SJCRH30 (cell line): Measurements from ENCODE around the gene RPRD1A. TPM values are rescaled to one million over a fixed set of nuclear protein-coding genes. Genes with fewer than 3 reads are reported as not detected.

Experiments used
- DNase-seq, 2 experiments: peaks; one replicate each; pipeline ENCODE4 v3.0.0-alpha.2; 2015 to 2020
- H3K27ac ChIP-seq: fragments of 250-450 bp; sonication (Bioruptor Pico); 2 replicates; pipeline ENCODE4 v1.5.1; 2020; ENCODE audit warnings: mild to moderate bottlenecking, moderate library complexity
- H3K27me3 ChIP-seq: fragments of 250-450 bp; sonication (Bioruptor Pico); 2 replicates; pipeline ENCODE4 v1.5.1; 2020; ENCODE audit warnings: mild to moderate bottlenecking, moderate library complexity
- H3K36me3 ChIP-seq: fragments of 250-450 bp; sonication (Bioruptor Pico); 2 replicates; pipeline ENCODE4 v1.5.1; 2020; ENCODE audit warnings: mild to moderate bottlenecking, moderate library complexity
- H3K4me1 ChIP-seq: fragments of 250-450 bp; sonication (Bioruptor Pico); 2 replicates; pipeline ENCODE4 v1.5.1; 2020; ENCODE audit warnings: mild to moderate bottlenecking, moderate library complexity
- H3K4me3 ChIP-seq: fragments of 250-450 bp; sonication (Bioruptor Pico); 2 replicates; pipeline ENCODE4 v1.5.1; 2020; ENCODE audit warnings: mild to moderate bottlenecking, moderate library complexity
- H3K9me3 ChIP-seq: fragments of 250-450 bp; sonication (Bioruptor Pico); replicated peaks from 2 replicates; pipeline ENCODE4 v1.5.1; 2020; ENCODE audit warnings: mild to moderate bottlenecking, moderate library complexity
- total RNA-seq: library from RNA; depleted of rRNA; stranded (reverse); fragments of >200 nt; shearing (Covaris generic); gene quantifications from 2 replicates; pipeline ENCODE4 v1.2.3, GENCODE V29; 2014; rRNA removed

The RPRD1A gene
- total RNA-seq, 1 experiment from 2014 or later = 37.0 TPM

DNA sequence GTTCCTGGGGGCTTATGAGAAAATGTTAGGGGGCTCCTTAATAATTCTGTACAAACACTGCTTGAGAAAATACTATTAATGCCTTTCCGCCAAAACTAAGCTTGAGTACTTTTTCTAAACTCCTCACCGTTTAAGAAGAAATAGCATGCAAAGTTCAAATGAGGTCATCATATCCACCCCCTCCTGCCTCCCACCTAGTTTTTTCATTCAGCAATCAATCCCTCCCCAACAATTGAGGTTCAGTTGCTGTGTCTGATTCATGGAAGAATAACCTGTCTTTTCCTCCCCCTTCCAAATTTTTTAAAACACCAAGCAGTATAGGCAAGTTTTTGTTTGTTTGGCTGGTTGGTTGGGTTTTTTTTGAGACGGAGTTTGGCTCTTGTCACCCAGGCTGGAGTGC is 119.3 kb downstream of the RPRD1A start:
- H3K27ac ChIP-seq = no peak overlapping the region
- H3K36me3 ChIP-seq = no peaks in the 10 kb centered on the region
- no peaks in the 10 kb centered on the region for H3K27me3 ChIP-seq
- H3K4me3 ChIP-seq = no peak overlapping the region
- DNase-seq = no peak
- no peaks in the 10 kb centered on the region for H3K9me3 ChIP-seq
- H3K4me1 ChIP-seq = no peaks in the 10 kb centered on the region

DNA sequence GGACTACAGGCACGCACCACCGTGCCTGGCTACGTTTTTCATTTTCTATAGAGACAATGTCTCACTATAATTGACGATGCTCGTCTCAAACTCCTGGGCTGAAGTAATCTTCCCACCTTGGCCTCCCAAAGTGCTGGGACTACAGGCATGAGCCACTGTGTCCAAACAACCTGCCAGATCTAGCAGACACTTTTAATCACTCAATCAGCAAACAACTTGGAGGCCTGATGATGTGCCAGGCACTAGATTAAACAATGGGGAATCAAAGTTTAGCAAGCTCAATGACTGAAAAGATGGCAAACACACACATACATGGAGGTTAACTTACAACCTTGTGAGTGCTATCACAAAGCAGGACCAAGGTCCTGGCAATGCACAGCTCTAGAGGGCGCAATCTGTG is 124.7 kb downstream of the RPRD1A start:
- DNase-seq = no peak
- Histone ChIP-seq H3K27ac (no peak overlapping the region), H3K4me1 (no peaks in the 10 kb centered on the region), H3K9me3 (no peaks in the 10 kb centered on the region), H3K27me3 (no peaks in the 10 kb centered on the region), H3K36me3 (no peaks in the 10 kb centered on the region), H3K4me3 (no peak overlapping the region)

DNA sequence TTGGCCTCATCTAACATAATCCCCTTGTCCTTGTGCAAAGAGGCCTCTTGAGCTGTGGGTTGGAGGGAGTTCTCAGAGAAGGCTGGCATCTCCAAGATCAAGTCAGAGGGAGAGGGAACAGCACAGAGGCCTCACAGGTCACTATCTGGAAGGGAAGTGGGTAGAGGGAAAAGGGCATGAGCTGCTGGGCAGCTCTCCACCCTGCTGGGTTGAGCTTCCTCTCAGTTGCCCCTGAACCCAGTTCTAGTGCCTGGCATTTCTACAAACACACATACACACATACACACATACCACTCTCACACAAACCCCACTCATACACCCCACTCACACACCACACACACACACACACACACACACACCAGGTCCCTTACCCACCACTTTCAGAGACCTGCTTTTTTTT is 125.2 kb downstream of the RPRD1A start:
- DNase-seq = no peak
- Histone ChIP-seq H3K4me3 (no peak overlapping the region), H3K27me3 (no peaks in the 10 kb centered on the region), H3K36me3 (no peaks in the 10 kb centered on the region), H3K9me3 (no peaks in the 10 kb centered on the region), H3K4me1 (no peaks in the 10 kb centered on the region), H3K27ac (no peak overlapping the region)

DNA sequence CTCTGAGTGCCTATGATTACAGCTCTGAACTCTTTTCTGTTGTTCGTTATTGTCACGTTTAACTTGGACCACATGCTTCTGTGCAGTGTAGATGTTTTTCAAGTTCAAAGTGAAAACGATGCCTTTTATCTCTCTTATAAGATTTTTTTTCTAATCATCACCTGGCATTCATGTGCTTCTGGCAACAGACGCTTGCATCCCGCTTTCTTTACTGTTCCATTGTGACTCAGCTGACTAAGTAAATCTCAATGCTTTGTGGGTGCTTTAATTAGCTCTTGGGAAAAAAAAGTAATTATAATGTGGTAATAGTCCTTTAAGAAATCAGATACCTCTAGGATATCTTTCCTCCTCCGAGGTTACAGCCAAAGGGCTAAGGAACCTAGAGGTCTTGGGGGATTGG is 126.1 kb downstream of the RPRD1A start:
- H3K4me3 ChIP-seq = no peak overlapping the region
- no peak overlapping the region for H3K27ac ChIP-seq
- no peaks in the 10 kb centered on the region for H3K36me3 ChIP-seq
- no peaks in the 10 kb centered on the region for H3K9me3 ChIP-seq
- no peak for DNase-seq
- no peaks in the 10 kb centered on the region for H3K4me1 ChIP-seq
- H3K27me3 ChIP-seq = no peaks in the 10 kb centered on the region

Other genes with a start within 250 kb of the RPRD1A start
- 45.7 and 50.6 TPM in 2 replicates for gene SLC39A6, start 61.8 kb upstream of the RPRD1A start, total RNA-seq
- 53.8 and 72.2 TPM in 2 replicates for gene ELP2, start 62.3 kb upstream of the RPRD1A start, total RNA-seq
- 0.05 TPM in 1 of 2 replicates, not detected in the other for gene MOCOS, start 119.9 kb upstream of the RPRD1A start, total RNA-seq
- 0.10 and 0.15 TPM in 2 replicates for gene FHOD3, start 230.2 kb upstream of the RPRD1A start, total RNA-seq